ENCODE results near the gene TTYH2. TPM values are rescaled to one million over a fixed set of nuclear protein-coding genes. Genes with fewer than 3 reads are reported as not detected.
A peak's percentile ranks its signal among the peaks of the same experiment; 100 is the strongest.

TTYH2 gene
- total RNA-seq, 1 donor from 2014 or later: 0.69 TPM

DNA sequence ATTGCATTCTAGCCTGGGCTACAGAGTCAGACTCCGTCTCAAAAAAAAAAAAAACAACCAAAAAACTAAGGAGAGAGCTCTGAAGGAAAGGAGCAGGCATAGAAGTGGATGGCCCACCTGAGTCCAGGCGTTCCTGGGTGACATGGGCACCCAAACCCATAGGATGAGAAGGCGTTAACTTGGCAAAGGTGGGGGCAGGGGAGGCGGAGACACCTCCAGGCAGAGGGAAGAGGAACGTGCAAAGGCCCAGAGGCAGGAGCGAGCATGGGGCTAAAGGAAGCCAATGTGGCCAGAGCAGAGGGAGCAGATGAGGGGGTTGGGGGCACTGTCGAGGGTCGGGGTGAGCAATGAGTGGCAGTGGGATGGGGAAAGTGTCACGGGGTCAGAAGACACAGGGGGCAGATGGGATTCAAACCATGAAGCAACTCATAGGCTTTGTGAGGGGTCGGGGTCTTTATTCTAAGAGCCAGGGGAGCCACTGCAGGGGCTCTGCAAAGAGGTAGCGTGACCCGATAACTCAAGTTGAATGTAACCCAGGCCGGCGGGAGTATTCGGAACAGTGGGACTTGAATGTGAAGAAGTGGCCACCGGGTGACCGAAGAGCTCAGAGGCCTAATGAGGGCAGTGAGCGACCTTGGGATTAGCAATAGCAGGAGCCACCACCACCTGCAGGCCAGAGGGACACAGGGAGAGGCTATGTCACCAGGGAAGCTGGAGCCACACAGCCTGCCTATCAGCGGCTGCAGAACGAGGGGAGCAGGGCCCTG is 11.8 kb downstream of the TTYH2 start:
- Mint-ChIP-seq H3K4me3 (ENCODE audit: low read depth) (no peak overlapping the region), H3K27me3 (peaks cover 19% of the 10 kb centered on the region), H3K27ac (no peak overlapping the region), H3K4me1 (ENCODE audit: low read depth) (peaks cover 10% of the 10 kb centered on the region), H3K9me3 (ENCODE audit: low read depth) (no peaks in the 10 kb centered on the region), H3K36me3 (ENCODE audit: insufficient read depth) (no peaks in the 10 kb centered on the region)
- TF ChIP-seq, protein P1, sequence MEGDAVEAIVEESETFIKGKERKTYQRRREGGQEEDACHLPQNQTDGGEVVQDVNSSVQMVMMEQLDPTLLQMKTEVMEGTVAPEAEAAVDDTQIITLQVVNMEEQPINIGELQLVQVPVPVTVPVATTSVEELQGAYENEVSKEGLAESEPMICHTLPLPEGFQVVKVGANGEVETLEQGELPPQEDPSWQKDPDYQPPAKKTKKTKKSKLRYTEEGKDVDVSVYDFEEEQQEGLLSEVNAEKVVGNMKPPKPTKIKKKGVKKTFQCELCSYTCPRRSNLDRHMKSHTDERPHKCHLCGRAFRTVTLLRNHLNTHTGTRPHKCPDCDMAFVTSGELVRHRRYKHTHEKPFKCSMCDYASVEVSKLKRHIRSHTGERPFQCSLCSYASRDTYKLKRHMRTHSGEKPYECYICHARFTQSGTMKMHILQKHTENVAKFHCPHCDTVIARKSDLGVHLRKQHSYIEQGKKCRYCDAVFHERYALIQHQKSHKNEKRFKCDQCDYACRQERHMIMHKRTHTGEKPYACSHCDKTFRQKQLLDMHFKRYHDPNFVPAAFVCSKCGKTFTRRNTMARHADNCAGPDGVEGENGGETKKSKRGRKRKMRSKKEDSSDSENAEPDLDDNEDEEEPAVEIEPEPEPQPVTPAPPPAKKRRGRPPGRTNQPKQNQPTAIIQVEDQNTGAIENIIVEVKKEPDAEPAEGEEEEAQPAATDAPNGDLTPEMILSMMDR (IDR thresholded peaks at IDR 0.05; ENCODE audit: unreplicated experiment): no peak
- no peak for DNase-seq (ENCODE audit: low spot score, unreplicated experiment)

DNA sequence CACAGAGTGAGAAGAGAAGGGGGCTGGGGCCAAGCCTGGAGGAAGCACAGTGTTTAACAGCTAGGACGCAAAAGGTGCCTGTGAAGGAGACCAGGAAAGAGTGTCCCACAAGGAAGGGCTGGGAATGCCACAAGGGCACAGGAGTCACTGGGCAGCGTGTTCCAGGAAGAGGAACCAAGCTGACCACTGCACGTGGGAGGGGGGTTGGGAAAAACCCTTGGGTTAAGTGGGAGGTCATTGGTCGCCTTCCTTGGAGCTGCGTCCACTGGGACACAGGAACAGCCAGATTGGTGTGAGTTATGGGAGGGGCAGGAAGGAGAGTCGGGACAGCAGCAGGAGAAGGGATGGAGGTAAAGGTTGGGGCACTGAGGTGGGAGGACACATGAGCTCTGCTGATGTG is 12.9 kb downstream of the TTYH2 start:
- H3K4me1 Mint-ChIP-seq (ENCODE audit: low read depth): peaks cover 10% of the 10 kb centered on the region
- no peaks in the 10 kb centered on the region for H3K36me3 Mint-ChIP-seq (ENCODE audit: insufficient read depth)
- peaks cover 19% of the 10 kb centered on the region for H3K27me3 Mint-ChIP-seq
- TF ChIP-seq, protein P1 (IDR thresholded peaks at IDR 0.05; ENCODE audit: unreplicated experiment): no peak
- DNase-seq (ENCODE audit: low spot score, unreplicated experiment): no peak
- no peaks in the 10 kb centered on the region for H3K9me3 Mint-ChIP-seq (ENCODE audit: low read depth)
- no peak overlapping the region for H3K4me3 Mint-ChIP-seq (ENCODE audit: low read depth)
- no peak overlapping the region for H3K27ac Mint-ChIP-seq

DNA sequence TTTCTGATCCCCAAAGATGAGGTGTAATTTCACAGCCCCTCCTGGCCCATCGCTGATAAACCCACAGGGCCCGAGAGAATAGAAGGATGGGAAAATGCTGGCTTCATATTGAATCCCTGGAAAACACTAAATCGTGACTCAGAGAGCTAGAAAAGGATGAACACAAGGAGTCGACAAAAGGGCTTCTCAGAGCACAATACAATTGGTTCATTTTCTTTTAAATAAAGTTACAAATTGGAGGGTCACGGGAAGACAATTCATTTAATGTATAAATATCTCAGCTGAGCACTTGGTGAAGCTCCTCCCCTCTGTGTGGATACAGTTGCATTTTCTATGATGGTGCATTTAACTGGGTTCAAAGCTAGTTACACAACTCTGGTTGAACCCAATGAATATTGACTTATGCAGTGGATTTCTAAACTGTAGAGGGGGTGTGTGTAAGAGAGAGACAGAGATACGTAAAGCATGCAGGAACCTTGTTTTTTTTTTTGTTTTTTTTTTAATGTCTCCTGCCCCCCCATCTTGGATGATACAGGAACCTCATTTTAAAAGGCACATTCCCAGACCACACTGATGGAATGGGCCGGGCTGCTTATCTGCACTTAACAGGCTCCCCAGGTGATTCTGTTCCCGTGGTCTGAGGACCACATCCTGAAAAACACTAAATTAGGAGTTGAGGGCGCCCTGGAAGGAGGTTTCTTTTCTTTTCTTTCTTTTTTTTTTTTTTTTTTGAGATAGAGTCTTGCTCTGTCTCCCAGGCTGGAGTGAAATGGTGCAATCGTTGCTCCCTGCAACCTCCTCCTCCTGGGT is 14.1 kb downstream of the TTYH2 start:
- DNase-seq (ENCODE audit: low spot score, unreplicated experiment): no peak
- TF ChIP-seq, protein P1 (IDR thresholded peaks at IDR 0.05; ENCODE audit: unreplicated experiment): no peak
- Mint-ChIP-seq H3K9me3 (ENCODE audit: low read depth) (no peaks in the 10 kb centered on the region), H3K36me3 (ENCODE audit: insufficient read depth) (no peaks in the 10 kb centered on the region), H3K27ac (no peak overlapping the region), H3K27me3 (peaks cover 19% of the 10 kb centered on the region), H3K4me1 (ENCODE audit: low read depth) (peaks cover 13% of the 10 kb centered on the region), H3K4me3 (ENCODE audit: low read depth) (no peak overlapping the region)

DNA sequence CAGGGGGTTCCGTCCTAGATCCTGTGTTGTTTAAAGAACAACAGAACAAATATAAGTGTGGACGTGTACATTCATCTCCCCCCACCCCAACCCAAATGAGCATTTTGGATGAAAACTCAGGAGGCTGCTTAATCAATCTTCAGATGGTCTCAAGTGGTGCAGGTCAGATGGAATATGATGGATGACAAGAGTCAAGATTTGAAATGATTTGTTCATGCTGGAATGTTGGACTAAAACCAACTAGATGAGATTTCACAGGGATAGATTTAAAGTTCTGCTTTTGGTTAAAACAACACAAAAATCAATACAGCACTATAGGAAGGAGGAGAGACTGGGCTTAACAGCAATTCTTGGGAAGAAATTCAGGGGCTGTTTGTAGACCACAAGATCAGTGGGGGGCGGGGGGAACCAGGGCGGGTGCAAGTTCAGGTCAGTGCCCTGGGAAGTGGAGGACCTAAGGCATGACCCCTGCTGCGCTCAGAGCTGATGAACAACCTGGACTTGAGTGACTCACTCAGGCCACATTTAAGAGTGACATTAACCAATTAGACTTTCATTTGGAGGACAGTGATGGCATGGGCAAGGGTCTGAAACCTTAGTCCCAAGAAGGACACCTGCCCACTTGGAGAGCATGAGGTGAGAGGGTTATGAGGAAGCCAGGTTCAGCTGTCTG is 15.1 kb downstream of the TTYH2 start:
- H3K9me3 Mint-ChIP-seq (ENCODE audit: low read depth): no peaks in the 10 kb centered on the region
- peaks cover 17% of the 10 kb centered on the region for H3K4me1 Mint-ChIP-seq (ENCODE audit: low read depth)
- H3K4me3 Mint-ChIP-seq (ENCODE audit: low read depth): no peak overlapping the region
- no peak for DNase-seq (ENCODE audit: low spot score, unreplicated experiment)
- no peaks in the 10 kb centered on the region for H3K36me3 Mint-ChIP-seq (ENCODE audit: insufficient read depth)
- H3K27me3 Mint-ChIP-seq: peaks cover 22% of the 10 kb centered on the region
- H3K27ac Mint-ChIP-seq: peak overlapping the region; percentile 46
- TF ChIP-seq, protein P1 (IDR thresholded peaks at IDR 0.05; ENCODE audit: unreplicated experiment): no peak

DNA sequence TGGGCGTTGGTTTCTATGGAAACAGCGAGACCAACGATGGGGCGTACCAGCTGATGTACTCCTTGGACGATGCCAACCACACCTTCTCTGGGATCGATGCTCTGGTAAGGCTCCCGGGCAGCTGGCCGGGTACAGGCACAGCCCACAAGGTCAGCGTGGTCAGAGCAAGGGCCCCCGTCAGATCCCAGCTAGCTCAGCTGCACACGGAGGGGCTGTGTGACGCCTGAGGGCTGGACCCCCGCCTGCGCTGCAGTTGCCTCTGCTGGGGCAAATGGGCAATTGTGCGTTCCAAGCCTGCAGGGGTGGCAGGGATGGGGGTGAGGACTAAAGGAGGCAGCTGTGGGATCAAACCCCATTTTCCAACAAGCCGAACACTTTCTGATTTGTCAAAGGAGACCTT is 17.5 kb downstream of the TTYH2 start:
- H3K27ac Mint-ChIP-seq: no peak overlapping the region
- no peak overlapping the region for H3K4me3 Mint-ChIP-seq (ENCODE audit: low read depth)
- peaks cover 18% of the 10 kb centered on the region for H3K4me1 Mint-ChIP-seq (ENCODE audit: low read depth)

More for the DNA sequence above, 17.5 kb downstream of the TTYH2 start:
- TF ChIP-seq, protein P1 (IDR thresholded peaks at IDR 0.05; ENCODE audit: unreplicated experiment): no peak
- Mint-ChIP-seq H3K27me3 (peaks cover 14% of the 10 kb centered on the region), H3K36me3 (ENCODE audit: insufficient read depth) (no peaks in the 10 kb centered on the region), H3K9me3 (ENCODE audit: low read depth) (no peaks in the 10 kb centered on the region)
- no peak for DNase-seq (ENCODE audit: low spot score, unreplicated experiment)
